Hypothalamus (tissue), 51 donors: ENCODE data around the gene AKT3.

ENCODE experiments used
- DNase-seq, 51 donors: peaks; one replicate each; lab custom pipeline; 2025; lab: John Stamatoyannopoulos, UW

AKT3 gene

DNA sequence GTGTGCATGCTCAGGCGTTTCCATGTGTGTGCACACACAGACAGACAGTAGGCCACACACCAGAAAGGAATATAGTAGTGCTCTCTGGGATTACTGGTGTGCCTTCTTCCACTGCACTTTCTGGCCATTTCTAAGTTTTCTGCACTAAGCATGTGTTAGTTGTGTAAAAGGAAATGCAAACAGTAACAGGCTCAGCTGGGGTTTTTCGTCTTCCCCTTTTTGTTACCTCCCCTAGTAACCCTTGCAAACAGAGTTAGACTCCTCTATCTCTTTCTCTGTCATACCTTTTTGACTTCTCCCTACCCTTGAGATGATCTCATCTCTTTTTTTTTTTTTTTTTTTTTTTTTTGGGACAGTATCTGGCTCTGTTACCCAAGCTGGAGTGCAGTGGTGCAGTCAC is 398.0 kb downstream of the AKT3 start:
- DNase-seq, result no peak

DNA sequence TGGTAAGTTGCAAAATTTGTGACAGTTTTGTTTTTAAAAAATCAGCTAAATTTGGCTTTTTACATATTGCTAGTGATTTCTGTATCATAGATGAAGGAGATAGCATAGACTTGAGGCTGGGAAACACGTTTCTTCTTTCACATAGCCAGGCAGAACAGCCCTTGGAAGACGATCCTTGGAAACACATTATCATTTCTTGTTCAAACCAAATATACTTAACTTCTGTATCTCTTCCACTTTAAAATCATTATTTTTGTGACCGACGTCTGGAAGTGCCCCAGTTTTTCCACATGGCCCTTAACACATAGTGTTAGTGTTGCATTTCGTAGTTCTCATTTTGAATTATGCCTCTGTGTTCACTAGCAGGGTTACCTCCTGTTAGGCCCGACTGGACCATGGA is 400.7 kb downstream of the AKT3 start:
- no peak for DNase-seq

DNA sequence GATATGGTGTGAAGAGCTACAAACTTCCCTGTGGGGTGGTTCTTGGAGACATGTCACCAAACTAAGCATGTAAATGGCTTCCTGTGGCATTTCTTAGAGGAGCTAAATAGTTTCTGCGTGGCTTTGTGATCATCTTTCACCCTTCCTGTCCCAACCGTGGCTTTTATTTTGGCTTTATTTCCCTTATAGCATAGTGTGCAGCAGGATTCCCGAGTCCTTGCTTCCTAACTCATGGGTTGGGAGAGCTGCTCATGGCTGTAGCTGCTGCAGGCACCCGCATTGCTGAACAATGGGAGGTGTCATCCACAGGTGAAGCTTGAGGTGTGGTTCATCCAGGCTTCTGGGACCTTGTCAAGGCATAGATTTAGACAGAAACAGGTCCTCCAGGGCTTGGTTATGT is 402.2 kb downstream of the AKT3 start:
- no peak for DNase-seq

DNA sequence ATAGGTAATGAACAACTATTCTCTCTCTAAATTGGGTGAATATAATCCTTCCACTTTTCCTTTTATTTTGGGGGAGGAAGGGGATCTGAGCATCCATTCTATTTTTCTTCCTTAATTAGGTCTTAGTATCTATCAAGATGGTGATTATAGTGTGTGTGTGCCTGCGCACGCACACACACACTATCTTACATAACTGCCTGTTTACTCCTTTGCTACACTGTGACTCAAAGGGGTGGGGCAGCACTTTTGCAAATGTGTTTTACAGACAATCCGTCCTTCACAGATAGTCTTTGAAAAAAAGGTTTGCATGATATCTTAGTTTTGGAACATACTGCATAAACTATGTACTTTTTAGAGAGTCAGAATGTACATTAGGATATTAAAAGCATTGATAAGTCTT is 402.7 kb downstream of the AKT3 start:
- no peak for DNase-seq

DNA sequence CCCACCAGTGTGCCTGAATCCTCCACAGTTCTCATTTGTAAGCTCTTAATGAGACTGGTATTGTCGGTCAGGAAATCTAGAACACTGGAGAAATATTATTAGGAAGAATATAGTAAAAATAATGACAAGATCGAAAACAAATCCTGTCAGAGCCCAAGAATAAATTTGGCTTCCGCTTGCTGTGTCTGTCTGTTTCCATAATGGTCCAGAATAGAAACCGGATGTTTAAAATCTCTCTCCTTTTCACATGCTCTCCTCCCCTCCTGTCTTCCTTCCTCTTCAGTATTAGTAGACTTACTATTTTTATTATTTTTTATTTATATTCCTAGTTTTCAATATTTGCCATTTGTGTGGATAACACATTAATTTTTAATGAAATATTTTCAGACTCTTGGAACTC is 406.5 kb downstream of the AKT3 start:
- DNase-seq, result no peak

DNA sequence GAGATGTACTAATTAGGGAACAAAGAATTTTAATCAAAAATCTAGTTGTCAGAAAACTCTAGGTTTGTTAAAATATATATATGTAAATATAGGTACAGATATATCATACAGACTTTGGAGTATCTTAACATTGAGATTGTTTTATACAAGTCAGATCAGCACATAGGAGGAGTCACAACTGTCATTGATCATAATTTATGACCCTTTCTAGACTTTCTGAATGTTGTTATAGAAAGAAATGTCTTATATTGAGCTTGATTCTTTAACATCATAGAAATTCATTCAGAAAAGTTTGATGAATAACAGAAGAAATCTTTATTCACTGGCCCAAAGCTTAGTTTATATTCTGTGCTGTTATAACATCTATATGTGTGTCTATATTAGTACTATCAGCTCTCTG is 408.4 kb downstream of the AKT3 start:
- DNase-seq, result no peak

DNA sequence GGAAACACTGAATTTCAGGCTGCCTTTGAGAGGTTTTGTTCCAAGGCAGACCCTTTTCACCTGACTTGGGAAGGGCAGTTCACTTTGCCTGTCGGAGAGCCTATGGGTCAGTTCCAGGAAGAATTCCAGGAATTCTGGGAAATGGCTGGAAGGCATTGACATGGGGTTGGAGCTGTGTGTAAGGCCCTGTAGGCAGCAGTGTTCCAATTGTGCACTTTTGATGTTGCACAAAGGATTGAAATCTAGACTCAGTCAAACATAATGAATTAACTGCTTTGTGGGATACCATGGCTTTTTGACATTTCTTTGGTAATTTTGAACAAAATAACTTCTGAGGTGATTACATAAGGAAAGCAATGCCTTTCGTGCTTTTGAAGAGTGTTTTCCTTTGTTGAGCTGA is 409.6 kb downstream of the AKT3 start:
- no peak for DNase-seq

DNA sequence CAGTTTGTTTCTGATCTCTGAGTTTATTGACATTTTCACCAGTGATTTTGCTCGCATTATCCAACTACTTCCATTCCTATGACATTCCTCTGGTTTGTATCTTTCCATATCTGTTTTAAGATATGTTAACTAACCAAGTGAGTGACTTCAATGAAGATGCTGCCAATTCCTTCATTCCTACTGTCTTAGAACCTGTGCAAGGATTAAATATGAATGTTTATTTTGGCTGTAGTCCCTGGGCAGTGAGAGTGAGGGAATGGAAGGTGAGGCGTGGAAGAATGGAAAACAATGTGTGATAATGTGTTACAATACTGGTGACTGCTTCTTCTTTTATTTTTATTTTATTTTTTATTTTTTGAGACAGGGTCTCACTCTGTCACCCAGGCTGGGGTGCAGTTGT is 411.2 kb downstream of the AKT3 start:
- DNase-seq, result no peak
